ENCODE results near the gene YPEL3. TPM values are rescaled to one million over a fixed set of nuclear protein-coding genes. Genes with fewer than 3 reads are reported as not detected.
A peak's percentile ranks its signal among the peaks of the same experiment; 100 is the strongest.

The YPEL3 gene
- total and polyA plus RNA-seq, 2 experiments from 2014 or later, result 107 to 115 TPM

GRCh38 chr16:30077656-30078055 is 18.4 kb downstream of the YPEL3 start:
- TF ChIP-seq CTCF (IDR thresholded peaks at IDR 0.05; ENCODE audit: low read depth, low read length), result no peak
- Histone ChIP-seq H3K4me1 (ENCODE audit: low read depth) (peaks cover 6% of the 10 kb centered on the region), H3K27me3 (no peaks in the 10 kb centered on the region), H3K4me3 (no peak overlapping the region), H3K36me3 (peaks cover 17% of the 10 kb centered on the region), H3K9me3 (ENCODE audit: low read depth) (no peaks in the 10 kb centered on the region), H3K27ac (no peak overlapping the region)
- DNase-seq (ENCODE audit: low read depth in 1 of 2, low spot score in 1 of 2), result no peak

GRCh38 chr16:30076276-30076791 is 19.7 kb downstream of the YPEL3 start:
- peak overlapping the region; percentile 79 for H3K27ac ChIP-seq
- peaks cover 6% of the 10 kb centered on the region for H3K4me1 ChIP-seq (ENCODE audit: low read depth)
- H3K36me3 ChIP-seq, result peaks cover 24% of the 10 kb centered on the region

DNA sequence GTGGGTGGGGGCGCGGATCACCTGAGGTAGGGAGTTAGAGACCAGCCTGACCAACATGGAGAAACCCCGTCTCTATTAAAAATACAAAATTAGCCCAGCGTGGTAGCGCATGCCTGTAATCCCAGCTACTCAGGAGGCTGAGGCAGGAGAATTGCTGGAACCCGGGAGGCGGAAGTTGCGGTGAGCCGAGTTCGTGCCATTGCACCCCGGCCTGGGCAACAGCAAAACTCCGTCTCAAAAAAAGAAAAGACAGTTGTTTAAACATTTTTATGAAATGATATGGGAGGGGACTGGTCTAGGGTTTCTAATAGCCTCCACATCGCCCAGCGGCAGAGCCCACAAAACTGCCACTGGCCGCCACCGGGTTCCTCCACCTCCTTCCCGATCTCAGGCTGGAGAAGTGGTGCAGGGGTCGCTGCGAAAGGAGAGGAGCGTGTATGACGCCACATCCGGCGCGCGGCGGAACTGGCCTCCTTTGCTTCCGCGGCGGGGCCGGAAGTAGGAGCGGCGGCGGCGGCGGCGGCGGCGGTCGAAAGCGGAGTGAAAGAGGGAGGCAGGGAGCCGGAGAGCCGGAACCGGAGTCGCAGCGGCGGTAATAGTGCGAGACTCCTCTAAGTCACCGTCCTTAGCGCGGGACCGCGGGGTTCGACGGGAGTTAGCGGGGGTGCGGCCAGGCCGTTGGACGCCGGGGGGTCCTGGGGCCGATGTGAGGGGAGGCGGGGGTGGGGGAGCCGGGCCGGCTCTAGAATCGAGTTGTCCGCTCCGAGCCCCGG is 20.3 kb downstream of the YPEL3 start, which contains the start of gene PPP4C:
PPP4C (plus strand) TSS at position 492 of the 773 bp plus-strand sequence. CDS start 384 bp downstream, outside the sequence.
- peak; percentile 8 for TF ChIP-seq CTCF (IDR thresholded peaks at IDR 0.05; ENCODE audit: low read depth, low read length)
- H3K4me3 ChIP-seq, result peak within 1 kb of the TSS; percentile 98
- no peaks in the 10 kb centered on the region for H3K9me3 ChIP-seq (ENCODE audit: low read depth)
- DNase-seq (ENCODE audit: low read depth in 1 of 2, low spot score in 1 of 2), result peak; percentile 94 to 96
- H3K27ac ChIP-seq, result peak within 1 kb of the TSS; percentile 79
- H3K36me3 ChIP-seq, result peaks cover 24% of the 10 kb centered on the region
- H3K27me3 ChIP-seq, result no peaks in the 10 kb centered on the region
- H3K4me1 ChIP-seq (ENCODE audit: low read depth), result peaks cover 6% of the 10 kb centered on the region

More at GRCh38 chr16:30076276-30076791, 19.7 kb downstream of the YPEL3 start:
- peak in 1 of 2 donors; percentile 23 for DNase-seq (ENCODE audit: low read depth in 1 of 2, low spot score in 1 of 2)
- Histone ChIP-seq H3K4me3 (peak overlapping the region; percentile 98), H3K9me3 (ENCODE audit: low read depth) (no peaks in the 10 kb centered on the region), H3K27me3 (no peaks in the 10 kb centered on the region)
- no peak for TF ChIP-seq CTCF (IDR thresholded peaks at IDR 0.05; ENCODE audit: low read depth, low read length)

DNA sequence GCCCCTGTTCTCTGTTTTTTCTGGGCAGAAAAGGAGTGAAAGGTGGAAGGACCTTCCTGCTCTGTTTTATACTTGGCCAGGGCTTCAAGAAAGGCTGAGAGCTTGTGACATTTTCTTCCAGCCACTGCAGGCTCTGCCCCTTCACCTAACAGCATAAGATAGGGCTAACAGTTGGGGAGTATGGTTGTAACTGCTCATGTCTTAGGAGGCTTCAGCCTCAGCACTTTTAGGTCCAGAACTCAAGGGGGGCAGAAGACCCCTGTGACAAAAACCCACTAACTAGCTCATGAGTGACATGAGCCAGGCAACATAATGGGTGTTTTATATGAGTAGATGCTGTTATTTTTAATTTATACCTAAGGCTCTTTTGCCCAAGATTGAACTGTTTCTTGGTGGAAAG is 25.5 kb downstream of the YPEL3 start:
- peak overlapping the region; percentile 69 for H3K27ac ChIP-seq
- H3K4me3 ChIP-seq, result no peak overlapping the region
- H3K27me3 ChIP-seq, result no peaks in the 10 kb centered on the region
- peaks cover 55% of the 10 kb centered on the region for H3K36me3 ChIP-seq
- no peaks in the 10 kb centered on the region for H3K9me3 ChIP-seq (ENCODE audit: low read depth)
- no peak for TF ChIP-seq CTCF (IDR thresholded peaks at IDR 0.05; ENCODE audit: low read depth, low read length)
- no peak for DNase-seq (ENCODE audit: low read depth in 1 of 2, low spot score in 1 of 2)
- H3K4me1 ChIP-seq (ENCODE audit: low read depth), result peaks cover 16% of the 10 kb centered on the region

- H3K27ac ChIP-seq, result peak overlapping the region; percentile 69
- no peaks in the 10 kb centered on the region for H3K27me3 ChIP-seq
- H3K4me1 ChIP-seq (ENCODE audit: low read depth), result peaks cover 16% of the 10 kb centered on the region
- DNase-seq (ENCODE audit: low read depth in 1 of 2, low spot score in 1 of 2), result peak; percentile 27 to 58
- no peak overlapping the region for H3K4me3 ChIP-seq
- no peak for TF ChIP-seq CTCF (IDR thresholded peaks at IDR 0.05; ENCODE audit: low read depth, low read length)
- peaks cover 55% of the 10 kb centered on the region for H3K36me3 ChIP-seq
- H3K9me3 ChIP-seq (ENCODE audit: low read depth), result no peaks in the 10 kb centered on the region
Observed at GRCh38 chr16:30069611-30070462, 26.2 kb downstream of the YPEL3 start.

Measured in cardiac muscle cell (in vitro differentiated cells and primary cell).